Subcutaneous adipose tissue (tissue), 4 donors: ENCODE results near the gene CDH5. TPM values are rescaled to one million over a fixed set of nuclear protein-coding genes. Genes with fewer than 3 reads are reported as not detected.

Source experiments
- CTCF ChIP-seq: fragments of 450-650 bp; IDR thresholded peaks from one replicate; pipeline ENCODE4 v1.5.1; 2016; ENCODE audit warnings: low read depth, mild to moderate bottlenecking, control low read depth, antibody characterized with exemption, moderate library complexity
- total RNA-seq, 4 donors: library from RNA; depleted of rRNA; stranded (reverse); fragments of >200 nt; gene quantifications; one replicate each; pipeline ENCODE4 v1.1.0, GENCODE V29; 2016

The CDH5 gene
- total RNA-seq, 4 donors from 2014 or later, result 28.7 to 155 (median 43.2) TPM

GRCh38 chr16:66416939-66417700 is 50.6 kb downstream of the CDH5 start:
- TF ChIP-seq CTCF, result no peak

GRCh38 chr16:66418165-66418962 is 51.9 kb downstream of the CDH5 start:
- TF ChIP-seq CTCF, result no peak

- TF ChIP-seq CTCF, result no peak
Measured at GRCh38 chr16:66419527-66419926, 53.0 kb downstream of the CDH5 start.

- TF ChIP-seq CTCF, result no peak
Measured at GRCh38 chr16:66420396-66420795, 53.9 kb downstream of the CDH5 start.

GRCh38 chr16:66421891-66422290 is 55.4 kb downstream of the CDH5 start:
- TF ChIP-seq CTCF, result no peak

GRCh38 chr16:66422366-66422765 is 55.9 kb downstream of the CDH5 start:
- TF ChIP-seq CTCF, result no peak

- TF ChIP-seq CTCF, result no peak
Measured at GRCh38 chr16:66423177-66423576, 56.7 kb downstream of the CDH5 start.
